HCT116 (cell line): Measurements from ENCODE around the gene IFT122. TPM values are rescaled to one million over a fixed set of nuclear protein-coding genes. Genes with fewer than 3 reads are reported as not detected.

ENCODE experiments used
- ATAC-seq: fragments of 200-7000 bp; cut with Tn5 transposase; 2 replicates; pipeline ENCODE4 v1.9.1; 2020; ENCODE audit warnings: mild to moderate bottlenecking, moderate library complexity
- BruUV-seq: library from RNA; stranded (reverse); fragments of 400-500 nt; replicated peaks from 2 replicates; lab custom pipeline; 2021; lab: Mats Ljungman, UMichigan
- CTCF ChIA-PET: fragments of 300-600 bp; sonication (Branson Sonifier 250); formaldehyde crosslinking; loops from one replicate; lab custom pipeline; 2021; ENCODE audit warnings: antibody characterized with exemption; lab: Charles Lee
- POLR2A ChIA-PET: fragments of 300-600, 350-600 bp; sonication (Branson Sonifier 250); formaldehyde crosslinking; loops from one replicate; lab custom pipeline; 2021; ENCODE audit warnings: antibody characterized with exemption; lab: Charles Lee
- RAD21 ChIA-PET, 2 experiments: fragments of 300-600 bp; sonication (Branson Sonifier 250); formaldehyde crosslinking; loops; one replicate each; lab custom pipeline; 2023; ENCODE audit warnings: low total read pairs in 2 of 2; ENCODE audit not compliant: uncharacterized antibody in 2 of 2, unreplicated experiment in 2 of 2, low non-redundant PET in 1 of 2; lab: Charles Lee
- DNase-seq: peaks from one replicate; pipeline ENCODE4 v3.0.0-alpha.2; 2010; ENCODE audit warnings: low read depth, low spot score
- H2AFZ ChIP-seq: fragments of 200-600 bp; shearing (Covaris generic), sonication (generic); 2 replicates; pipeline ENCODE4 v1.6.1; 2017; ENCODE audit warnings: low read depth, mixed run types, mixed read lengths, antibody characterized with exemption, low read length; ENCODE audit not compliant: poor library complexity, severe bottlenecking
- H3K27ac ChIP-seq: 2 replicates; pipeline ENCODE4 v1.5.1; 2012; ENCODE audit warnings: low read depth, low read length
- H3K27me3 ChIP-seq: fragments of 200-600 bp; sonication (generic); 2 replicates; pipeline ENCODE4 v1.6.1; 2016; ENCODE audit warnings: mixed run types, low read length, mixed read lengths; ENCODE audit not compliant: insufficient read depth
- H3K36me3 ChIP-seq, 2 experiments: fragments of 200-500 bp in 1 of 2; fragments of 200-600 bp in 1 of 2; sonication (Bioruptor generic) in 1 of 2; sonication (generic) in 1 of 2; 2 replicates each; pipeline versions ENCODE4 v1.5.1 to v1.6.1; 2014 to 2016; ENCODE audit warnings: low read length in 2 of 2, inconsistent platforms in 1 of 2, mixed read lengths in 1 of 2, mixed run types in 1 of 2; ENCODE audit not compliant: insufficient read depth in 2 of 2, control insufficient read depth in 1 of 2
- H3K4me1 ChIP-seq, 2 experiments: fragments of 200-600 bp in 1 of 2; sonication (generic) in 1 of 2; 2 replicates each; pipeline versions ENCODE4 v1.5.1 to v1.6.1; 2012 to 2017; ENCODE audit warnings: low read length in 2 of 2, inconsistent platforms in 1 of 2, mild to moderate bottlenecking in 1 of 2, mixed read lengths in 1 of 2, mixed run types in 1 of 2, moderate library complexity in 1 of 2; ENCODE audit not compliant: insufficient read depth in 2 of 2, control insufficient read depth in 1 of 2
- H3K4me2 ChIP-seq: fragments of 200-600 bp; sonication (generic); 2 replicates; pipeline ENCODE4 v1.6.1; 2017; ENCODE audit warnings: mixed run types, low read length, mixed read lengths
- H3K4me3 ChIP-seq, 2 experiments: fragments of 200-600 bp in 1 of 2; sonication (generic) in 1 of 2; replicated peaks in 1 of 2; 2 replicates each; pipeline ENCODE4 v1.5.1; 2011 to 2016; ENCODE audit warnings: low read length in 2 of 2, control low read depth in 1 of 2, low read depth in 1 of 2, mild to moderate bottlenecking in 1 of 2, mixed read lengths in 1 of 2, mixed run types in 1 of 2
- H3K79me2 ChIP-seq: fragments of 200-600 bp; sonication (generic); 2 replicates; pipeline ENCODE4 v1.6.1; 2017; ENCODE audit warnings: mild to moderate bottlenecking, mixed run types, low read length, moderate library complexity, mixed read lengths; ENCODE audit not compliant: insufficient read depth
- H3K9ac ChIP-seq: fragments of 200-600 bp; sonication (generic); 2 replicates; pipeline ENCODE4 v1.6.1; 2016; ENCODE audit warnings: low read length, mixed read lengths
- H3K9me2 ChIP-seq: fragments of 200-600 bp; sonication (generic), shearing (Covaris generic); 2 replicates; pipeline ENCODE4 v1.6.1; 2017; ENCODE audit warnings: mixed run types, mild to moderate bottlenecking, moderate library complexity; ENCODE audit not compliant: insufficient read depth
- H3K9me3 ChIP-seq, 2 experiments: fragments of 200-500 bp in 1 of 2; fragments of 200-600 bp in 1 of 2; sonication (Bioruptor generic) in 1 of 2; sonication (generic) in 1 of 2; 2 replicates each; pipeline ENCODE4 v1.6.1; 2014 to 2017; ENCODE audit warnings: low read length in 2 of 2, mixed read lengths in 2 of 2, inconsistent platforms in 1 of 2, low read depth in 1 of 2, mild to moderate bottlenecking in 1 of 2, mixed run types in 1 of 2, moderate library complexity in 1 of 2; ENCODE audit not compliant: control insufficient read depth in 1 of 2, insufficient read depth in 1 of 2
- H4K20me1 ChIP-seq: fragments of 200-600 bp; sonication (generic), shearing (Covaris generic); 2 replicates; pipeline ENCODE4 v1.6.1; 2017; ENCODE audit warnings: mixed run types, mild to moderate bottlenecking, moderate library complexity; ENCODE audit not compliant: insufficient read depth
- CEBPB ChIP-seq: IDR thresholded peaks from 2 replicates; pipeline ENCODE4 v1.6.1; 2012; ENCODE audit warnings: low read depth
- JUND ChIP-seq: IDR thresholded peaks from 2 replicates; pipeline ENCODE4 v1.6.1; 2012
- POLR2A ChIP-seq: IDR thresholded peaks from 2 replicates; pipeline ENCODE4 v1.7.0; 2011; ENCODE audit warnings: borderline replicate concordance; ENCODE audit not compliant: insufficient read depth, insufficient read length; ENCODE audit errors: extremely low read depth
- POLR2AphosphoS5 ChIP-seq: IDR thresholded peaks from 2 replicates; pipeline ENCODE4 v1.6.1; 2011; ENCODE audit warnings: mild to moderate bottlenecking, low read depth, low read length, moderate library complexity
- SIN3A ChIP-seq: IDR thresholded peaks from 2 replicates; pipeline ENCODE4 v1.6.1; 2012; ENCODE audit warnings: low read depth
- SRF ChIP-seq: IDR thresholded peaks from 2 replicates; pipeline ENCODE4 v1.6.1; 2012; ENCODE audit warnings: low read depth
- intact Hi-C: fragments of 100-400 bp; cut with micrococcal nuclease; formaldehyde crosslinking; loops from 2 replicates; pipeline ENCODE4 v1.10.0; 2022
- total RNA-seq: library from RNA; stranded (reverse); gene quantifications from one replicate; pipeline ENCODE4 v1.2.1, GENCODE V29; 2021; ENCODE audit not compliant: unreplicated experiment

IFT122 gene
- total RNA-seq, 1 experiment from 2014 or later = 21.4 TPM

- peaks cover 5 to 19% of the 10 kb centered on the region in 2 experiments; a peak in 3 of 4 replicates for H3K4me1 ChIP-seq
- H4K20me1 ChIP-seq = 0 out of 2 replicates have a peak, but pooled peaks cover 5% of the 10 kb centered on the region
- ATAC-seq (peak; percentile 46), DNase-seq (peak; percentile 54)
- no peaks in the 10 kb centered on the region for H3K9me3 ChIP-seq
- RAD21 ChIA-PET = interaction anchor here (0.6 kb wide), 2 partner anchors 121 to 375 kb away, joined by 3 to 4 read pairs; partner anchors contain the start of gene HMCES (in 1 of the 2)
- H3K27me3 ChIP-seq = no peaks in the 10 kb centered on the region
- H3K9ac ChIP-seq = peak overlapping the region; percentile 77; the same call in 1 of the 2 replicates
- peaks cover 44% of the 10 kb centered on the region for H3K79me2 ChIP-seq
- peak overlapping the region; percentile 63; the same call in 1 of the 2 replicates for H3K27ac ChIP-seq
- intact Hi-C loops = loop anchor here (5.0 kb wide), 1 partner anchor 427 kb away; no protein-coding TSS in a partner anchor
- CTCF ChIA-PET = interaction anchor here (1.0 kb wide), 1 partner anchor 17 kb away, joined by 3 read pairs; no protein-coding TSS in a partner anchor
- peak overlapping the region; percentile 78 for H3K4me2 ChIP-seq
- H3K9me2 ChIP-seq = no peaks in the 10 kb centered on the region
- H2AFZ ChIP-seq = peak overlapping the region; percentile 97
- peaks cover 7 to 18% of the 10 kb centered on the region in 2 experiments; a peak in 3 of 4 replicates for H3K36me3 ChIP-seq
- peak overlapping the region; percentile 17 to 86 for H3K4me3 ChIP-seq
- POLR2A ChIA-PET = interaction anchor here (0.7 to 1.5 kb wide), 6 partner anchors 9 to 86 kb away, joined by 3 to 6 read pairs (median 4); no protein-coding TSS in a partner anchor
- BruUV-seq = TSS peak; percentile 100
- TF ChIP-seq CEBPB (no peak), JUND (no peak), POLR2AphosphoS5 (peak; percentile 78), POLR2A (peak; percentile 89), SIN3A (peak; percentile 37; the same call in 1 of the 2 replicates)
Measured at GRCh38 chr3:129399895-129400357, 40.1 kb upstream of the IFT122 start.

DNA sequence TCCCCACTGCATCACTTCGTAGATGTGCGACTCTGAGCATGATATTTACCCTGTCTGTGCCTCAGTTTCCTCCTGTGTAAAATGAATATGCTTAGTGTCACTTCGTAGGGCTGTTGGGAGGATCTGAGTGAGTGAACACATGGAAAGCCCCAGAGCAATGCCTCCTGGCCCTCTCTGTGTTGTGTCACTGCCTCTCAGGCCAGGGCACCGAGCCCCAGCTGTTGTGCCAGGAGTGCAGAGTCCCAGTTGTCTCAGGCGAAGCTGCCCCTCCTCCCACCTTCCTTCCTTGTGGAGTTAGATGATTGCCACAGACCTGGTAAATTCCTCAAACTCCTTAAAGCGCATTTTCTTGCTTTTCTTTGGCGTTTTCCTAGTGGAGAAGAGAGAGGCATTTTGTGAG, 37.8 kb upstream of the IFT122 start:
- ChIA-PET RAD21 (no interaction called here), POLR2A (no interaction called here), CTCF (no interaction called here)
- H3K9me3 ChIP-seq = no peaks in the 10 kb centered on the region
- no peaks in the 10 kb centered on the region for H3K27me3 ChIP-seq
- no peak overlapping the region for H3K4me2 ChIP-seq
- BruUV-seq = no TSS peak
- peaks cover 21% of the 10 kb centered on the region for H3K79me2 ChIP-seq
- H2AFZ ChIP-seq = no peak overlapping the region
- no peak overlapping the region for H3K9ac ChIP-seq
- H4K20me1 ChIP-seq = 0 out of 2 replicates have a peak, but pooled peaks cover 5% of the 10 kb centered on the region
- DNase-seq (no peak), ATAC-seq (no peak)
- peaks cover 5 to 19% of the 10 kb centered on the region in 2 experiments; a peak in 3 of 4 replicates for H3K4me1 ChIP-seq
- H3K27ac ChIP-seq = no peak overlapping the region
- intact Hi-C loops = no loop called here
- H3K9me2 ChIP-seq = no peaks in the 10 kb centered on the region
- no peak for TF ChIP-seq SRF
- peaks cover 0 to 3% of the 10 kb centered on the region in 2 experiments; a peak in 1 of 4 replicates for H3K36me3 ChIP-seq
- no peak overlapping the region for H3K4me3 ChIP-seq
